Mammary epithelial cell (primary cell): ENCODE measurements around the gene AMY2B.

Experiments used
- CTCF ChIP-seq, 2 donors: IDR thresholded peaks in 1 of 2; conservative IDR thresholded peaks in 1 of 2; 2 replicates each; pipeline ENCODE4 v1.5.1; 2011 to 2012; ENCODE audit warnings: inconsistent platforms in 2 of 2, low read length in 2 of 2, mild to moderate bottlenecking in 2 of 2, control low read depth in 1 of 2, low read depth in 1 of 2; ENCODE audit not compliant: insufficient read depth in 1 of 2; ENCODE audit errors: extremely low read depth in 1 of 2
- EZH2 ChIP-seq: IDR thresholded peaks from 2 replicates; pipeline ENCODE4 v1.6.1; 2012; ENCODE audit warnings: low read length, inconsistent platforms, borderline replicate concordance

GRCh38 chr1:103546496-103546895 is 24.9 kb upstream of the AMY2B start:
- TF ChIP-seq CTCF (conservative IDR thresholded peaks at IDR 0.05 in 1 of 2, IDR thresholded peaks at IDR 0.05 in 1 of 2; ENCODE audit: extremely low read depth in 1 of 2, insufficient read depth in 1 of 2, low read depth in 1 of 2, low read length in 2 of 2) = no peak
- no peak for TF ChIP-seq EZH2
